Uterus (tissue), 4 donors: ENCODE results near the gene APOB. TPM values are rescaled to one million over a fixed set of nuclear protein-coding genes. Genes with fewer than 3 reads are reported as not detected.

Experiments
- DNase-seq, 2 donors: peaks; one replicate each; pipeline ENCODE4 v3.0.0-alpha.2; 2019 to 2020
- H3K27ac ChIP-seq, 2 donors: fragments of 200-600 bp; sonication (generic); 1 replicate in 1 of 2; 2 replicates in 1 of 2; pipeline ENCODE4 v1.5.1; 2016 to 2018
- H3K27me3 ChIP-seq, 2 donors: fragments of 200-600 bp; sonication (generic); one replicate each; pipeline ENCODE4 v1.5.1; 2018 to 2019; ENCODE audit warnings: control low read depth in 1 of 2
- H3K36me3 ChIP-seq, 2 donors: fragments of 200-600 bp; sonication (generic); one replicate each; pipeline ENCODE4 v1.5.1; 2019; ENCODE audit warnings: control low read depth in 1 of 2
- H3K4me1 ChIP-seq, 2 donors: fragments of 200-600 bp; sonication (generic); one replicate each; pipeline ENCODE4 v1.5.1; 2018 to 2019; ENCODE audit warnings: control low read depth in 1 of 2
- H3K4me3 ChIP-seq, 2 donors: fragments of 200-600 bp; sonication (generic); 1 replicate in 1 of 2; 2 replicates in 1 of 2; pipeline ENCODE4 v1.5.1; 2018 to 2019; ENCODE audit warnings: mild to moderate bottlenecking in 1 of 2
- H3K9me3 ChIP-seq, 2 donors: fragments of 200-600 bp; sonication (generic); one replicate each; pipeline ENCODE4 v1.5.1; 2019; ENCODE audit warnings: control low read depth in 1 of 2
- CTCF ChIP-seq, 4 experiments: fragments of 200-600 bp in 2 of 4; fragments of 450-650 bp in 2 of 4; sonication (generic) in 2 of 4; IDR thresholded peaks; one replicate each; pipeline ENCODE4 v1.5.1; 2016 to 2019; ENCODE audit warnings: antibody characterized with exemption in 4 of 4, mild to moderate bottlenecking in 2 of 4, moderate library complexity in 1 of 4
- POLR2A ChIP-seq, 2 donors: fragments of 450-650 bp; IDR thresholded peaks; one replicate each; pipeline ENCODE4 v1.6.1; 2016; ENCODE audit warnings: antibody characterized with exemption in 2 of 2, mild to moderate bottlenecking in 1 of 2, moderate library complexity in 1 of 2
- intact Hi-C: fragments of 100-400 bp; cut with DNase I; formaldehyde crosslinking; loops from one replicate; pipeline ENCODE4 v1.15.1; 2023; ENCODE audit warnings: low total_unique reads
- total RNA-seq, 4 donors: library from RNA; depleted of rRNA in 3 of 4; stranded (reverse); fragments of >200 nt in 3 of 4; gene quantifications; one replicate each; pipeline versions ENCODE4 v1.1.0 to v1.2.4, GENCODE V29; 2014 to 2023
- donor health status: DM: yes; HTN: yes; CAD: no.

APOB gene
- total RNA-seq, 4 donors from 2014 or later = 0.41 to 0.55 TPM; not detected in 2

GRCh38 chr2:21024722-21025389 is 19.0 kb downstream of the APOB start:
- no peak for TF ChIP-seq POLR2A (IDR thresholded peaks at IDR 0.05)
- no peak for TF ChIP-seq CTCF (IDR thresholded peaks at IDR 0.05)
- Histone ChIP-seq H3K36me3 (no peaks in the 10 kb centered on the region), H3K4me3 (no peak overlapping the region), H3K4me1 (no peaks in the 10 kb centered on the region), H3K27ac (no peak overlapping the region), H3K27me3 (no peaks in the 10 kb centered on the region), H3K9me3 (no peaks in the 10 kb centered on the region)
- intact Hi-C loops = no loop called here
- DNase-seq = no peak

GRCh38 chr2:21024198-21024597 is 19.7 kb downstream of the APOB start:
- Histone ChIP-seq H3K4me3 (no peak overlapping the region), H3K9me3 (no peaks in the 10 kb centered on the region), H3K27ac (no peak overlapping the region), H3K4me1 (no peaks in the 10 kb centered on the region), H3K27me3 (no peaks in the 10 kb centered on the region), H3K36me3 (no peaks in the 10 kb centered on the region)
- intact Hi-C loops = no loop called here
- no peak for TF ChIP-seq POLR2A (IDR thresholded peaks at IDR 0.05)
- TF ChIP-seq CTCF (IDR thresholded peaks at IDR 0.05) = no peak
- DNase-seq = no peak

GRCh38 chr2:21023419-21024181 is 20.3 kb downstream of the APOB start:
- H3K36me3 ChIP-seq = no peaks in the 10 kb centered on the region
- TF ChIP-seq POLR2A (IDR thresholded peaks at IDR 0.05) (no peak), CTCF (IDR thresholded peaks at IDR 0.05) (no peak)
- no peaks in the 10 kb centered on the region for H3K4me1 ChIP-seq
- no peak for DNase-seq
- H3K9me3 ChIP-seq = no peaks in the 10 kb centered on the region
- intact Hi-C loops = no loop called here
- no peak overlapping the region for H3K4me3 ChIP-seq
- H3K27ac ChIP-seq = no peak overlapping the region
- H3K27me3 ChIP-seq = no peaks in the 10 kb centered on the region

GRCh38 chr2:21022792-21023367 is 21.0 kb downstream of the APOB start:
- no peaks in the 10 kb centered on the region for H3K36me3 ChIP-seq
- no peak for TF ChIP-seq CTCF (IDR thresholded peaks at IDR 0.05)
- TF ChIP-seq POLR2A (IDR thresholded peaks at IDR 0.05) = no peak
- no peak overlapping the region for H3K4me3 ChIP-seq
- H3K4me1 ChIP-seq = no peaks in the 10 kb centered on the region
- H3K27me3 ChIP-seq = no peaks in the 10 kb centered on the region
- no peaks in the 10 kb centered on the region for H3K9me3 ChIP-seq
- no peak for DNase-seq
- H3K27ac ChIP-seq = no peak overlapping the region
- intact Hi-C loops = no loop called here

- DNase-seq = no peak
- no peak for TF ChIP-seq POLR2A (IDR thresholded peaks at IDR 0.05)
- no peak for TF ChIP-seq CTCF (IDR thresholded peaks at IDR 0.05)
- no peaks in the 10 kb centered on the region for H3K27me3 ChIP-seq
- no peak overlapping the region for H3K27ac ChIP-seq
- H3K9me3 ChIP-seq = no peaks in the 10 kb centered on the region
- H3K4me3 ChIP-seq = no peak overlapping the region
- intact Hi-C loops = no loop called here
- H3K4me1 ChIP-seq = no peaks in the 10 kb centered on the region
- no peaks in the 10 kb centered on the region for H3K36me3 ChIP-seq
Measured at GRCh38 chr2:21021430-21021829, 22.4 kb downstream of the APOB start.
